K562 (cell line): ENCODE results near the gene CST6. TPM values are rescaled to one million over a fixed set of nuclear protein-coding genes. Genes with fewer than 3 reads are reported as not detected.

Source experiments
- CHD1 ChIP-seq: fragments of 200-600 bp; sonication (generic); IDR thresholded peaks from one replicate; pipeline ENCODE4 v1.6.1; 2012; ENCODE audit warnings: mild to moderate bottlenecking, moderate library complexity, low read length, inconsistent platforms
- GTF2F1 ChIP-seq: IDR thresholded peaks from 2 replicates; pipeline ENCODE4 v1.6.1; 2011; ENCODE audit warnings: low read depth, low read length, improper control_type of control experiment
- HDAC6 ChIP-seq: IDR thresholded peaks from 2 replicates; pipeline ENCODE4 v1.6.1; 2012; ENCODE audit warnings: low read depth, mild to moderate bottlenecking, control low read depth, inconsistent platforms, low read length, moderate library complexity
- ILF3 ChIP-seq: fragments of 450-650 bp; IDR thresholded peaks from 2 replicates; pipeline ENCODE4 v1.6.1; 2018; ENCODE audit warnings: antibody characterized with exemption, mild to moderate bottlenecking, moderate library complexity, borderline replicate concordance
- MAZ ChIP-seq, 2 experiments: fragments of 450-650 bp in 1 of 2; sonication (generic) in 1 of 2; formaldehyde crosslinking; IDR thresholded peaks in 1 of 2; conservative IDR thresholded peaks in 1 of 2; 2 replicates each; pipeline versions ENCODE4 v1.4.0 to v1.5.0; 2020; ENCODE audit warnings: mild to moderate bottlenecking in 1 of 2, missing genetic modification reagents in 1 of 2
- MCM5 ChIP-seq: fragments of 450-650 bp; IDR thresholded peaks from 2 replicates; pipeline ENCODE4 v1.6.1; 2016; ENCODE audit warnings: low read depth
- MTA2 ChIP-seq: fragments of 450-650 bp; IDR thresholded peaks from 2 replicates; pipeline ENCODE4 v1.6.1; 2016; ENCODE audit warnings: low read depth
- NCOA1 ChIP-seq: fragments of 450-650 bp; IDR thresholded peaks from 2 replicates; pipeline ENCODE4 v1.6.1; 2016; ENCODE audit warnings: low read depth
- PHB ChIP-seq: fragments of 250-450 bp; sonication (Bioruptor Pico); IDR thresholded peaks from 2 replicates; pipeline ENCODE4 v1.5.0; 2021
- PHF8 ChIP-seq: fragments of 200-600 bp; sonication (generic); IDR thresholded peaks from 2 replicates; pipeline ENCODE4 v1.6.1; 2012; ENCODE audit warnings: mixed run types, mild to moderate bottlenecking, inconsistent platforms, low read length, moderate library complexity, borderline replicate concordance
- PHTF2 ChIP-seq: fragments of 250-450 bp; sonication (Bioruptor Pico); IDR thresholded peaks from 2 replicates; pipeline ENCODE4 v1.5.0; 2021; ENCODE audit warnings: mild to moderate bottlenecking
- SIX5 ChIP-seq, 2 experiments: IDR thresholded peaks; 2 replicates each; pipeline ENCODE4 v1.6.1; 2011; ENCODE audit warnings: low read length in 2 of 2, borderline replicate concordance in 1 of 2, low read depth in 1 of 2, mild to moderate bottlenecking in 1 of 2, moderate library complexity in 1 of 2; ENCODE audit not compliant: insufficient read depth in 1 of 2
- ZKSCAN1 ChIP-seq: fragments of 150-350 bp; IDR thresholded peaks from 2 replicates; pipeline ENCODE4 v1.6.1; 2016; ENCODE audit warnings: low read depth, low read length
- ZNF134 ChIP-seq: fragments of 250-450 bp; sonication (Bioruptor Pico); conservative IDR thresholded peaks from 2 replicates; pipeline ENCODE4 v1.4.0; 2020
- ZNF217 ChIP-seq: sonication (generic); formaldehyde crosslinking; IDR thresholded peaks from 2 replicates; pipeline ENCODE4 v1.8.0; 2022; ENCODE audit warnings: mild to moderate bottlenecking, missing genetic modification reagents
- ZNF311 ChIP-seq: fragments of 250-450 bp; sonication (Bioruptor Pico); IDR thresholded peaks from 2 replicates; pipeline ENCODE4 v1.4.0; 2020; ENCODE audit warnings: mild to moderate bottlenecking, moderate library complexity
- ZNF589 ChIP-seq: fragments of 200-800 bp; sonication (Bioruptor generic); IDR thresholded peaks from 2 replicates; pipeline ENCODE4 v1.6.1; 2016; ENCODE audit warnings: low read depth, missing genetic modification characterization, missing compliant biosample characterization
- ZNF766 ChIP-seq: fragments of 200-800 bp; sonication (Bioruptor generic); conservative IDR thresholded peaks from 2 replicates; pipeline ENCODE4 v1.6.1; 2016; ENCODE audit warnings: missing genetic modification characterization, missing compliant biosample characterization
- polyA plus RNA-seq, 8 experiments: library from polyadenylated mRNA; depleted of rRNA in 4 of 8; stranded (reverse) in 5 of 8; unstranded in 3 of 8; fragments of >200 nt; fragmentation: Nextera tagmentation in 2 of 8; fragmentation: Illumina TruSeq in 1 of 8; extraction: Ambion mirVana in 2 of 8; extraction: Trizol in 1 of 8; gene quantifications; 2 replicates each; pipeline versions ENCODE4 v1.2.1 to v1.2.3, GENCODE V29; 2011 to 2014; ENCODE audit warnings: inconsistent platforms in 1 of 8, missing spikeins in 1 of 8
- total RNA-seq, 7 experiments: library from RNA; depleted of rRNA in 6 of 7; stranded (reverse); fragments of >200 nt in 6 of 7; fragmentation: Illumina TruSeq in 2 of 7; extraction: Trizol in 2 of 7; gene quantifications; 2 replicates each; pipeline versions ENCODE4 v1.2.1 to v1.2.3, GENCODE V29; 2011 to 2021; ENCODE audit warnings: low replicate concordance in 1 of 7
- TF ChIP-seq, protein P1 (sequence below), 2 experiments: fragments of 450-650 bp in 1 of 2; IDR thresholded peaks; 2 replicates each; pipeline ENCODE4 v1.6.1; 2011 to 2017; ENCODE audit warnings: low read depth in 2 of 2, antibody characterized with exemption in 1 of 2, borderline replicate concordance in 1 of 2, low read length in 1 of 2, mild to moderate bottlenecking in 1 of 2, mixed read lengths in 1 of 2; ENCODE audit not compliant: control insufficient read depth in 1 of 2
- TF ChIP-seq, protein P2 (sequence below): fragments of 200-800 bp; sonication (Bioruptor generic); IDR thresholded peaks from 2 replicates; pipeline ENCODE4 v1.6.1; 2016; ENCODE audit warnings: missing genetic modification characterization, missing compliant biosample characterization

The CST6 gene
- total and polyA plus RNA-seq, 9 of the 15 experiments (the other 6 are each of a cell fraction or from before 2014, with no cell fraction given) = not detected

DNA sequence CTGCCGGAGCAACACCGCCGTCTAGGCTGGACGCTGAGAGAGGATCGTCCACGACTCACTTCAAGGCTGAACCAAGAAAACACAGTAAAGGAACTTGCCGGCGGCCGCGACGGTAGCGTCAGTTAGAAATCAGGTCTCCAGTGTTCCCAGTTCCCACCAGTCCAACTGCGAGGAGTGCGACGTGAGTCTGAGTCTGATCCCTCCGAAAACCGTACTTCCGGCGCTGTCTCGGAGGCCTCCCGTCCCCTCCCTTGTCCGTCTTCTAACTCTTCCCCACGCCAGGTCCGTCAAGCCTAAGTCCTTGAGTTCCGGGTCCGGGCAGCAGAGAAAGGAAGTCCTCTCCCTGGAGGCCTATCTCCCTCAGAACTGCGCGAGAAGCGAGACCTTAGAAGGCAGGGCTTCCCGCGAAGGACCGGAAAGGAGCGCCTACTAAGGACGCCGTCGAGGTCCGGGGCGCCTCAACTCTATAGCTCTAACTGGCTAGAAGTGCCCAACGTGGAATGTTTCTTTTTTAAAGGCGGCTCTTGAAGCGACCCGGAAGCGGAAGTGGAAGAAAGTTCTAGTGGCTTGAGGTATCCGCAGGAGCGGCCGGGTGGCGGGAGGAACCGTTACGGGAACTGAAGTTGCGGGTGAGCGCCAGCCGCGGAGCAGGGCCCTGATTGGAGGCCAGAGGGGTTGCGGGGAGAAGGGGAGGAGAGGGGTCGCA lies 9.7 kb upstream of the CST6 start, which contains the start of the genes BANF1 and EIF1AD (continued):
- TF ChIP-seq, protein P1, sequence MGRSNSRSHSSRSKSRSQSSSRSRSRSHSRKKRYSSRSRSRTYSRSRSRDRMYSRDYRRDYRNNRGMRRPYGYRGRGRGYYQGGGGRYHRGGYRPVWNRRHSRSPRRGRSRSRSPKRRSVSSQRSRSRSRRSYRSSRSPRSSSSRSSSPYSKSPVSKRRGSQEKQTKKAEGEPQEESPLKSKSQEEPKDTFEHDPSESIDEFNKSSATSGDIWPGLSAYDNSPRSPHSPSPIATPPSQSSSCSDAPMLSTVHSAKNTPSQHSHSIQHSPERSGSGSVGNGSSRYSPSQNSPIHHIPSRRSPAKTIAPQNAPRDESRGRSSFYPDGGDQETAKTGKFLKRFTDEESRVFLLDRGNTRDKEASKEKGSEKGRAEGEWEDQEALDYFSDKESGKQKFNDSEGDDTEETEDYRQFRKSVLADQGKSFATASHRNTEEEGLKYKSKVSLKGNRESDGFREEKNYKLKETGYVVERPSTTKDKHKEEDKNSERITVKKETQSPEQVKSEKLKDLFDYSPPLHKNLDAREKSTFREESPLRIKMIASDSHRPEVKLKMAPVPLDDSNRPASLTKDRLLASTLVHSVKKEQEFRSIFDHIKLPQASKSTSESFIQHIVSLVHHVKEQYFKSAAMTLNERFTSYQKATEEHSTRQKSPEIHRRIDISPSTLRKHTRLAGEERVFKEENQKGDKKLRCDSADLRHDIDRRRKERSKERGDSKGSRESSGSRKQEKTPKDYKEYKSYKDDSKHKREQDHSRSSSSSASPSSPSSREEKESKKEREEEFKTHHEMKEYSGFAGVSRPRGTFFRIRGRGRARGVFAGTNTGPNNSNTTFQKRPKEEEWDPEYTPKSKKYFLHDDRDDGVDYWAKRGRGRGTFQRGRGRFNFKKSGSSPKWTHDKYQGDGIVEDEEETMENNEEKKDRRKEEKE (IDR thresholded peaks at IDR 0.05; ENCODE audit: borderline replicate concordance in 1 of 2, control insufficient read depth in 1 of 2, low read depth in 2 of 2, low read length in 1 of 2) = peak in 1 of 2 experiments; percentile 98; a peak in 2 of 4 replicates
- TF ChIP-seq SIX5 (IDR thresholded peaks at IDR 0.05; ENCODE audit: borderline replicate concordance in 1 of 2, insufficient read depth in 1 of 2, low read depth in 1 of 2, low read length in 2 of 2) (peak; percentile 70 to 71; a peak in 3 of 4 replicates), NCOA1 (peak; percentile 99), ZNF766 (CRISPR knock-in tag) (no peak), GTF2F1 (peak; percentile 87), ZNF311 (no peak; the same call in 1 of the 2 replicates), CHD1 (peak; percentile 41), ZNF589 (CRISPR knock-in tag) (peak; percentile 71; the same call in 1 of the 2 replicates), PHTF2 (CRISPR knock-in tag) (no peak), ZNF134 (CRISPR knock-in tag) (0 out of 2 replicates have a peak, but pooled peaks have one; percentile 29), MTA2 (peak; percentile 73), ZNF217 (CRISPR knock-in tag) (no peak), PHB (CRISPR knock-in tag) (no peak), ZKSCAN1 (peak; percentile 71; the same call in 1 of the 2 replicates), MAZ (CRISPR knock-in tag; conservative IDR thresholded peaks at IDR 0.05 in 1 of 2, IDR thresholded peaks at IDR 0.05 in 1 of 2) (peak; percentile 95 to 96), ILF3 (no peak), HDAC6 (no peak), PHF8 (peak; percentile 92), MCM5 (no peak)
- TF ChIP-seq, protein P2, sequence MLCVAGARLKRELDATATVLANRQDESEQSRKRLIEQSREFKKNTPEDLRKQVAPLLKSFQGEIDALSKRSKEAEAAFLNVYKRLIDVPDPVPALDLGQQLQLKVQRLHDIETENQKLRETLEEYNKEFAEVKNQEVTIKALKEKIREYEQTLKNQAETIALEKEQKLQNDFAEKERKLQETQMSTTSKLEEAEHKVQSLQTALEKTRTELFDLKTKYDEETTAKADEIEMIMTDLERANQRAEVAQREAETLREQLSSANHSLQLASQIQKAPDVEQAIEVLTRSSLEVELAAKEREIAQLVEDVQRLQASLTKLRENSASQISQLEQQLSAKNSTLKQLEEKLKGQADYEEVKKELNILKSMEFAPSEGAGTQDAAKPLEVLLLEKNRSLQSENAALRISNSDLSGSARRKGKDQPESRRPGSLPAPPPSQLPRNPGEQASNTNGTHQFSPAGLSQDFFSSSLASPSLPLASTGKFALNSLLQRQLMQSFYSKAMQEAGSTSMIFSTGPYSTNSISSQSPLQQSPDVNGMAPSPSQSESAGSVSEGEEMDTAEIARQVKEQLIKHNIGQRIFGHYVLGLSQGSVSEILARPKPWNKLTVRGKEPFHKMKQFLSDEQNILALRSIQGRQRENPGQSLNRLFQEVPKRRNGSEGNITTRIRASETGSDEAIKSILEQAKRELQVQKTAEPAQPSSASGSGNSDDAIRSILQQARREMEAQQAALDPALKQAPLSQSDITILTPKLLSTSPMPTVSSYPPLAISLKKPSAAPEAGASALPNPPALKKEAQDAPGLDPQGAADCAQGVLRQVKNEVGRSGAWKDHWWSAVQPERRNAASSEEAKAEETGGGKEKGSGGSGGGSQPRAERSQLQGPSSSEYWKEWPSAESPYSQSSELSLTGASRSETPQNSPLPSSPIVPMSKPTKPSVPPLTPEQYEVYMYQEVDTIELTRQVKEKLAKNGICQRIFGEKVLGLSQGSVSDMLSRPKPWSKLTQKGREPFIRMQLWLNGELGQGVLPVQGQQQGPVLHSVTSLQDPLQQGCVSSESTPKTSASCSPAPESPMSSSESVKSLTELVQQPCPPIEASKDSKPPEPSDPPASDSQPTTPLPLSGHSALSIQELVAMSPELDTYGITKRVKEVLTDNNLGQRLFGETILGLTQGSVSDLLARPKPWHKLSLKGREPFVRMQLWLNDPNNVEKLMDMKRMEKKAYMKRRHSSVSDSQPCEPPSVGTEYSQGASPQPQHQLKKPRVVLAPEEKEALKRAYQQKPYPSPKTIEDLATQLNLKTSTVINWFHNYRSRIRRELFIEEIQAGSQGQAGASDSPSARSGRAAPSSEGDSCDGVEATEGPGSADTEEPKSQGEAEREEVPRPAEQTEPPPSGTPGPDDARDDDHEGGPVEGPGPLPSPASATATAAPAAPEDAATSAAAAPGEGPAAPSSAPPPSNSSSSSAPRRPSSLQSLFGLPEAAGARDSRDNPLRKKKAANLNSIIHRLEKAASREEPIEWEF (CRISPR knock-in tag) = no peak
